HG02884 (cell line): ENCODE measurements around the gene TPD52L2.
"Not testable (repeated sequence)": the region's sequence is repeated elsewhere in the genome, so short reads cannot be mapped to it uniquely, and the experiment has no call there.

Experiments used
- ATAC-seq: cut with Tn5 transposase; IDR thresholded peaks from one replicate; pipeline ENCODE4 v1.9.1; 2021; ENCODE audit warnings: mild to moderate bottlenecking, moderate library complexity; ENCODE audit not compliant: unreplicated experiment

Gene TPD52L2

GRCh38 chr20:63855363-63856097, 9.5 kb upstream of the TPD52L2 start:
- no peak for ATAC-seq

GRCh38 chr20:63856098-63856511, 9.0 kb upstream of the TPD52L2 start:
- no peak for ATAC-seq

GRCh38 chr20:63857764-63858392, 7.2 kb upstream of the TPD52L2 start:
- ATAC-seq = no peak

- no peak for ATAC-seq
Observed at GRCh38 chr20:63858393-63859165, 6.5 kb upstream of the TPD52L2 start.

- ATAC-seq = no peak
Observed at GRCh38 chr20:63859166-63859699, 5.8 kb upstream of the TPD52L2 start.

GRCh38 chr20:63860325-63861051, 4.6 kb upstream of the TPD52L2 start:
- ATAC-seq = no peak

- no peak for ATAC-seq
Observed at GRCh38 chr20:63861365-63861934, 3.6 kb upstream of the TPD52L2 start, which contains the start of gene ABHD16B. Gene ABHD16B, plus strand, starts transcription at chr20:63861498. Its CDS starts 43 bp downstream, at chr20:63861541.

- ATAC-seq = no peak
Observed at GRCh38 chr20:63861981-63862901, 2.8 kb upstream of the TPD52L2 start.

- no peak for ATAC-seq
Observed at GRCh38 chr20:63863021-63863797, 1.9 kb upstream of the TPD52L2 start.

GRCh38 chr20:63863798-63864544, 1.1 kb upstream of the TPD52L2 start:
- peak; percentile 46 for ATAC-seq

GRCh38 chr20:63864545-63864977, 509 bp upstream of the TPD52L2 start:
- ATAC-seq = no peak

GRCh38 chr20:63867042-63867441, 2.0 kb downstream of the TPD52L2 start:
- ATAC-seq = not testable (repeated sequence)

GRCh38 chr20:63868264-63868663, 3.2 kb downstream of the TPD52L2 start:
- no peak for ATAC-seq

GRCh38 chr20:63873477-63873971, 8.5 kb downstream of the TPD52L2 start:
- no peak for ATAC-seq

GRCh38 chr20:63874241-63874640, 9.2 kb downstream of the TPD52L2 start:
- not testable (repeated sequence) for ATAC-seq

- no peak for ATAC-seq
Observed at GRCh38 chr20:63876489-63877036, 11.5 kb downstream of the TPD52L2 start.

GRCh38 chr20:63877755-63878470, 12.8 kb downstream of the TPD52L2 start:
- no peak for ATAC-seq
